ENCODE data around the gene ATP5PD.

ATP5PD gene

DNA sequence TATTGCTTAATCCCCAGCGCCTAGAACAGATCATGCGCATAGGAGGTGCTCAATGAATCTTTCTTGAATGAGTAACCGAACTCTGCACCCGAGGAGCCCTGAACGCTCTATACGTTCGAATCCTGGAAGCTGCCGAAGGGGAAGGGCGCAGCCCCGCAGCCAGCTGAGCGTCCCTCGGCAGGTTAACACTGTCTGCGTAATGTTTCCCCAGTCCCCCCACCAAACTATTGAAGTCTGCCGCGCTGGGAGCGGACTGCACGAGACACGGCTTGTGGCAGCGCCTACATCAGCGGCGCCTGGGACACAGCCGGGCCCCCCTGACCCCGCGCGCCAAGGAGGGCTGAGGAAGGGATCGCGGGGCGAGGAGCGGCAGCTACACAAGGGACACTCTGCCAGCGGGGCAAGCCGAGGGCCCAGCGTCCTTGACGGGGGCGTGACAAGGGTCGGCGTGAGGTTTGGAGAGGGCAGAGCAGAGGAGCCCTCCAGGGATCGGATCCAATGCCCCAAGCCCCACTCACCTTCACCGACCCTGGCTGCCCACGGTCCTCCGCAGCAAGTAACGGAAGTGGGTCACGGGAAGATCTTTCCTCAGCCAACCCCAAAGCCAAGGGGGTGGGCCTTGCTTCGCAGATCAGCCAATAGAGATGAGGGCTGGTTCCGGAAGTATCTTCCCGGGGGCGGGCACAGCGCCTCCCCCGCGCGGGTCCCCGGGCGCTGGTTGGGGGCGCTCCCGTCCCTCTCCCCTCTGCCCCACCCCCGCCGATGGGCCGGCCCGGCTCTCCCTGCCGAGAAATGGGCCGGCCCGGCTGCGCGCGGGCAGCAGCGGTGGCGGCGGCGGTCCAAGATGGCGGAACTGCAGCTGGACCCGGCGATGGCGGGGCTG, at the start of gene ATP5PD, which contains the start of gene KCTD2:
Gene ATP5PD, minus strand, starts transcription at position 563 of the 883 bp plus-strand sequence. CDS start 4,319 bp downstream, outside the sequence.
Gene KCTD2, plus strand, starts transcription at position 819 of the 883 bp plus-strand sequence. Its CDS starts 26 bp downstream, at position 845.
- peak; percentile 99 for DNase-seq (ENCODE audit: low read depth in 1 of 2, low spot score in 1 of 2)
- in situ Hi-C loops (cut with HindIII; ENCODE audit: low pct_unique_long_range_greater_than_20kb, low sequenced_read_pairs) = no loop called here
- TF ChIP-seq JUND (IDR thresholded peaks at IDR 0.05; ENCODE audit: low read depth) = no peak

DNA sequence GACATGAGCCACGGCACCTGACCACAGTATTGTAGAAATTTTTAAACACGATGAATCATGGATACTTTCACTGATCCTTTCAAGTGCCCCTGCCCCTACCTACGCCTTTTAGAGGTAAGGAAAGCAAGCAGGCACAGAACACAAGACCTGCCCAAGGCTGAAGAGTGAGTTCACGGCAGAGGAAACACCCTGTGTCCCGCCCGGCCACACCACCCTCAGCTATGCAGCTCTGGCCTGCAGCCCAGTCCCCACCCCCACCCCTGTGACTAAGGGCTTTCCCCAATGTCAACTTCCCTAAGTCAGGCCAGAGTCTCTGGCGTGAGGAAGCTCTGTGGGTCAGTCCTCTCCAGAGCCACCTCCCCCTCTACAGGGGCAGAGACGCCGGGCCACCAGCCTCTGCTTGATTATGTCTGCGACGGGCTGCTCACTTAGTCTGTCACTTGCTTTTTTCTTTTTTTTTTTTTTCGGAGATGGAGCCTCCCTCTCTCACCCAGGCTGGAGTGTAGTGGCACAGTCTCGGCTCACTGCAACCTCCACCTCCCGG, 49.4 kb upstream of the ATP5PD start:
- no peak for TF ChIP-seq JUND (IDR thresholded peaks at IDR 0.05; ENCODE audit: low read depth)
- DNase-seq (ENCODE audit: low read depth in 1 of 2, low spot score in 1 of 2) = peak; percentile 76 to 96
- in situ Hi-C loops (cut with HindIII; ENCODE audit: low pct_unique_long_range_greater_than_20kb, low sequenced_read_pairs) = no loop called here

DNA sequence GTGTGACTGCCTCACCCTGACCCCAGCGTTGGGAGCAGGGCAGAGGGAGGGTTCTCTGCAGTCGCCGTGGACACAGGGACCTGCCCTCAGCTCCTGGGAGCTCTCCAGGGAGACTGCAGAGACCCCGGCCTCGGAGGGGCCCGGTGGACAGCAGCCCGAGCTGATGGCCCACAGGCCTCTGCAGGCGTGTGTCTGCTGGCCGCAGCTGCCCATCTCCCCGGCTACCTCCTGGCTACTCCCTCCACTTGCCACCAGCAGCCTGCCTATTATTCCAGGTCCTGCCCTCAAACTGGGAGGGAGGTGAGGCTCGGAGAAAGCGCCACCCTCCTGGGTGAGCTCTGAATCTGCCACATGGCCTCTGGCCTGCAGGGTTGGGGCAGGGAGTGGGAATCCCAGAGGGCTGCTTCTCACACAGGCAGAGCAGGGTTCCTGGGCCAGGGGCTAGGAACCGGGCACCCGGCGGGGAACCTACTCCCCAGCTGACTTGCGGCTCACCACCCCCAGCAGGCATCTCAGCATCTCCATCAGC, 48.2 kb upstream of the ATP5PD start:
- DNase-seq (ENCODE audit: low read depth in 1 of 2, low spot score in 1 of 2) = no peak
- in situ Hi-C loops (cut with HindIII; ENCODE audit: low pct_unique_long_range_greater_than_20kb, low sequenced_read_pairs) = no loop called here

DNA sequence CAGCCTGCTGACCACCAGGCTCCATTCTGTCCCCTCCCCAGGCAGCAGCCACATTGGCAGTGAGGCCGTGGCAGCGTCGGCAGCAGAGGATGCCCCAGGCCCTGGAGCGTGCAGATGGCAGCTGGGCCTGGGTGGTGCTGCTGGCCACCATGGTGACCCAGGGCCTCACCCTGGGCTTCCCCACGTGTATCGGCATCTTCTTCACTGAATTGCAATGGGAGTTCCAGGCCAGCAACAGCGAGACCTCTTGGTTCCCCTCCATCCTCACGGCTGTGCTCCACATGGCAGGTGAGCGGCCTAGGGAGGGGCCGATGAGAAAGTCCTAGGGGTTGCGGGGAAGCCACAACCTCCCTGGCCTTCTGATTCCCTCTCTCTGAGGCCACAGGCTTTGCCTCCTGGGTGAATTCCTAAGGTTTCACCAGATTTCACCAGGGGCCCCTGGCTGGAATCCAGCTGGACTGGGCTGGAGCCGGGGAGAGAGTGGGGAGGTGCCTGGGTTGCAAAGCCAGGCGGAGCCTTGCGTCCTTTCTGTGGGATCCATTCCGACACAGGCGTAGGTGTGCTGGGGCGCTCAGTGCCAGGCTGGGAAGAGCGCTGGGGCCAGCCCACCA, 46.9 kb upstream of the ATP5PD start:
- DNase-seq (ENCODE audit: low read depth in 1 of 2, low spot score in 1 of 2) = no peak
- in situ Hi-C loops (cut with HindIII; ENCODE audit: low pct_unique_long_range_greater_than_20kb, low sequenced_read_pairs) = no loop called here
- no peak for TF ChIP-seq JUND (IDR thresholded peaks at IDR 0.05; ENCODE audit: low read depth)

More for the DNA sequence above, 48.2 kb upstream of the ATP5PD start:
- TF ChIP-seq JUND (IDR thresholded peaks at IDR 0.05; ENCODE audit: low read depth) = no peak

DNA sequence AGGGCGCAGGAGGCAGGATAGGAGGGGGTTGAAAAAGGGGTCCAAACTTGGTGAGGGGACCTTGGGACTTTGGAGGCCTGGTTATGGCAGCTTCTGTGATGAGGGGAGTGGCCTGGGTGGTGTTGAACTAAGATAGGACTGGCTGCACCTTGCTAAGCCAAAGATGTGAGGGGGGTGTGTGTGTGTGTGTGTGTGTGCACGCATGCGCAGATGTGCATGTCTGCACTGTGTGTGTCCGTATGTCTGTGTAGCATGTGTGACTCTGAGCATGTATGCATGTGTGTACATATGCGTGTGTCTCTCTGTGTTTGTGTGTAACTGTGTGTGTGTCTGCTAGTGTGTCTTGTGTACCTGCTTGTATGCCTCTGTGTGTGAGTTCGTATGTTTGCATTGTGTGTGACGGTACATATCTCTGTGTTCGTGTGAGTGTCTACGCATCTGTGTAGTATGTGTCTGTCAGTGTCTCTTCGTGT, 45.1 kb upstream of the ATP5PD start:
- in situ Hi-C loops (cut with HindIII; ENCODE audit: low pct_unique_long_range_greater_than_20kb, low sequenced_read_pairs) = no loop called here
- no peak for DNase-seq (ENCODE audit: low read depth in 1 of 2, low spot score in 1 of 2)
- no peak for TF ChIP-seq JUND (IDR thresholded peaks at IDR 0.05; ENCODE audit: low read depth)

DNA sequence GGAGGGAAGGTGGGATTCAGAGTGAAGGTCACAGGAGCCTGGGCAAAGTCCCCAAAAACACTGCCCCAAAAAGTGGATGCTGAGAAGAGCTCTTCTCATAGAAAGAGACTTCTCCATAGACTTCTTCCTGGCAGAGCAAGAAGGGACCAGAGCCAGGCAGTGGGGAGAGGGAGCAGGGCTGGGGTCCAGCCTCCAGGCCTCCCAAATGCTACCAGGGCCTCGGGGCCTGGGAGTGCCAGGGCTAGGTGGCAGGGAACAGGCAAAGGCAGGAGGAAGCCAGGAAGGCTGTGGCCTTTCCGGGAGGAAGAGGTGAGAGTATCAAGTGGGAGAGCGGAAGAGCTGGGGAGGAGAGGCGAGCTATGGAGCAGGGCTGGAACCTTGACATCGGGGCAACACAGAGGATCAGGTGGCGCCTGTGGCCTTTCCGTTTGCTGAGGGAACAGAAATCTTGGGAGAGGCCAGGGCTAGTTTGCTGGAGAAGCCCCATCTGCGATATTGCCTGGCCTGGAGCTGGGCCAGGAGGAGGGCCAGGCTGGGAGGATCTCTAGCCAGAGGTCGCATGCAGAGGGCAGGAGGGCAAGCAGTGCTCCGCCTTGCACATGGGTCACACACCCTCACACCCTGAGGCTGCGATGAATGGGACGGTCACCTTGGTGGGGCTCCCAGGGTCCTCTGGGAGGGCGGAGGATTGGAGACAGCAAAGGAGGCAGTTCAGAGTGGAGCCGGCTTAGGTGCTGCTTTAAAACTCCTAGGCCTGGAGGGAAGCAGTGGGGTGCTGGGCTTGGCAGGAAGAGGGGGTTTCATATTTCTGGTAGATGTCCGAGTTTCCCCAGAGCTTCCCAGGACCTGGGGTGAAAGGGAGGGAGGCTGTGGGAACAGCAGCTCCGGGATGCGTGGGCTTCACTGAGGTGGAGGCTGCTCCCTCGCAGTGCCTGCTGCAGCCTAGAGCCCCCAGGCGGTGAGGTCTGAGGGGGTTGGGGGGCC, 44.4 kb upstream of the ATP5PD start:
- in situ Hi-C loops (cut with HindIII; ENCODE audit: low pct_unique_long_range_greater_than_20kb, low sequenced_read_pairs) = no loop called here
- no peak for DNase-seq (ENCODE audit: low read depth in 1 of 2, low spot score in 1 of 2)
- TF ChIP-seq JUND (IDR thresholded peaks at IDR 0.05; ENCODE audit: low read depth) = no peak

DNA sequence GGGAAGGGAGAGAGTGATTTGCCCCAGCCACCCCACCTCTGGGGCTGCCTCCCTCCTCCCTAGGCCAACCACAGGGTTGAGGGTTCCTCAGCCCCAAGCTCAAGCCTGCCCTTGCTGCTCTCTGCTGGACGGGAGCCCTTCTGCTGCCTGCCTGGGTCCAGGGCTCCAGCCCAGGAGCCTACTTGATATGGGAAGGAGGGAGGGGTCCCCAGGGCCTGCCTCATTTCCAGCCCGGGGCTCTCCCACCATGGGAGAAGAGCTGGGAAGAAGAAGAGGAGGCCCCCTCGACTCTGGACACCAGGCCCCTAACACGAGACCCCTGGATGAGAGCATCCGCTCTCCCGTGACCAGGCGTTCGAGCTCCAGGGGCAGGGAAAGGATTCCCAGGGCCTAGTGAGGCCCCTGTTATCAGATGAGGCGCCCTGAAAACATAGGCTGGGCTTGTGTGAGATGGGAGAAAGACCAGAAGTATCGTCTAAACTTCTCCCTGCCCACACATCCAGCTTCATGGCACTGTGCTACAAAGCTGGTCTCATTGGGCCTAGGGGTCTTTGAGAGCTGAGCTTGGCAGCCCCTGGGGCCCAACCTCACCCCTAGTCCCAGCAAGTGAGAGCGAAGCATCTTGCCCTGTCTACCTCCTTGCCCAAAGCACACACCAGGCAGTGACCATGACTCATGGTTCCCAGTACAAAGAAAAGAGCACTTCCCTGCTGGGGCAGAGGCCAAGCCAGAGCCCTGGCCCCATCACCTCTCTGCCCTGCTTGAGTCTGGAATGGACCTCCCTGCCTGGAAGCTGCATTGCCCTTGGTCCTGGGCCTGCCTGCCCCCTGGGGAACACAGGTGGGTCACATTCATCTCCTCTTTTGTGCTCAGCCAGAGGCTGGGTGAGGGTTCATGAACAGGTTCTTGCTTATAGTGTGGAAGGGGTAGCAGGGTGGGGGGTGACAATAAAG, 42.0 kb upstream of the ATP5PD start:
- DNase-seq (ENCODE audit: low read depth in 1 of 2, low spot score in 1 of 2) = no peak
- no peak for TF ChIP-seq JUND (IDR thresholded peaks at IDR 0.05; ENCODE audit: low read depth)

DNA sequence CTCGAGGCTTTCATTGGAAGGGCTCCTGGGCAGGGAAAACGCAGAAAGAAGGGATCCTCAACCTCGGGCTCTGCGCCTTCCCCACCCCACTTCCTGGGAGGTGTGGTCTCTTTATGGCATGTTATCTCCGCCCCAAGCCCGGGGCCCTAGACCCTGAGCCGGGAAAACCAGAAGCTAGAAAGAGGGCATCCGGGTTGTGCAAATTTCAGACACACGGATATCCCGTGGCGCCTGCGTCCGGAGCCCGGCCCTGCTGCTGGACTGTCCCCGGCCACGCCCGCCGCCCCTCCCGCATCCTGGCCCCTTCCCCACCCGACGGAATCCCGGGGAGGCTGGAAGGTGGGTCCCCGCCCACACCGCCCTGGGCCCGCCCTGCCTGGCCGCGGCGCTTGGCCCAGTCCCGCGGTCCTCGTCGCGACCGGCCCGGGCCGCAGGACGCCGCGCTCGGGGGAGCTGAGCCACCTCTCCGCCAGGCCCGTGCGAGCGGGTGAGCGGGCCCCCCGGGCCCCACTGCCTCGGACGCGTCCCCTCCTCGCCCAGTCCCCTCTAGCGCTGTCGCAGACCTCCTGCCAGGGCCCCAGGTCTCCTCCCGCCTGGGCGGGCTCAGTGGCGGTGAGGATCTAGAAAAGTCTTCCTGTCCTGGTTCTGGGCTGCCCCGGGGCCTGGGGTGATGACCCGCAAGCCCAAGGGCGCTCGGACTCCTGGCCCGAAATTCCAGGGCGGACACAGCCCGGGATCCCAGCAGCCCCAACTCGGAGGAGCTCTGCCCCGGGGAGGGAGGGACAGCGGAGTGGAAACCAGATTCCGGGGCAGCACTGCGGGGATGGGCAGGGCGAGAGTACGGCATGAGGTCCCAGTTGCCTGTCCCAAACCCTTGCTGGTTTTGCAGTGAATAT, 41.0 kb upstream of the ATP5PD start, which contains the start of gene SLC16A5:
Gene SLC16A5, plus strand, starts transcription at position 397 of the 896 bp plus-strand sequence. CDS start 5,683 bp downstream, outside the sequence.
- in situ Hi-C loops (cut with HindIII; ENCODE audit: low pct_unique_long_range_greater_than_20kb, low sequenced_read_pairs) = no loop called here
- no peak for TF ChIP-seq JUND (IDR thresholded peaks at IDR 0.05; ENCODE audit: low read depth)
- DNase-seq (ENCODE audit: low read depth in 1 of 2, low spot score in 1 of 2) = peak; percentile 81 to 97

More for the DNA sequence above, 42.0 kb upstream of the ATP5PD start:
- in situ Hi-C loops (cut with HindIII; ENCODE audit: low pct_unique_long_range_greater_than_20kb, low sequenced_read_pairs) = no loop called here

DNA sequence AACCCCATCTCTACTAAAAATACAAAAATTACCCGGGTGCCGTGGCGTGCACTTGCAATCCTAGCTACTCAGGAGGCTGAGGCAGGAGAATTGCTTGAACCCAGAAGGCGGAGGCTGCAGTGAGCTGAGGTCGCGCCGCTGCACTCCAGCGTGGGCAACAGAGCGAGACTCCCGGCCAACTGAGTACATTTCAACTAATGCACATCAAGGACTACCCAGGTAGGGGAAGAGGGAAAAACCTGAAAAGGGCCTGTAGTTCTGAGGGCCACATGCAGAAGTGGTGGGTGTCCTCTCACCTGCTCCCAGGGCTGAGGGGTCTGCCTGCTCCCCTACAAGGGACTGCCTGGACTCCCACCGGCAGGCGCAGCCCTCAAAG, 40.4 kb upstream of the ATP5PD start:
- no peak for TF ChIP-seq JUND (IDR thresholded peaks at IDR 0.05; ENCODE audit: low read depth)
- DNase-seq (ENCODE audit: low read depth in 1 of 2, low spot score in 1 of 2) = no peak
- in situ Hi-C loops (cut with HindIII; ENCODE audit: low pct_unique_long_range_greater_than_20kb, low sequenced_read_pairs) = no loop called here
